ENCODE results near the gene GALR2.

DNA sequence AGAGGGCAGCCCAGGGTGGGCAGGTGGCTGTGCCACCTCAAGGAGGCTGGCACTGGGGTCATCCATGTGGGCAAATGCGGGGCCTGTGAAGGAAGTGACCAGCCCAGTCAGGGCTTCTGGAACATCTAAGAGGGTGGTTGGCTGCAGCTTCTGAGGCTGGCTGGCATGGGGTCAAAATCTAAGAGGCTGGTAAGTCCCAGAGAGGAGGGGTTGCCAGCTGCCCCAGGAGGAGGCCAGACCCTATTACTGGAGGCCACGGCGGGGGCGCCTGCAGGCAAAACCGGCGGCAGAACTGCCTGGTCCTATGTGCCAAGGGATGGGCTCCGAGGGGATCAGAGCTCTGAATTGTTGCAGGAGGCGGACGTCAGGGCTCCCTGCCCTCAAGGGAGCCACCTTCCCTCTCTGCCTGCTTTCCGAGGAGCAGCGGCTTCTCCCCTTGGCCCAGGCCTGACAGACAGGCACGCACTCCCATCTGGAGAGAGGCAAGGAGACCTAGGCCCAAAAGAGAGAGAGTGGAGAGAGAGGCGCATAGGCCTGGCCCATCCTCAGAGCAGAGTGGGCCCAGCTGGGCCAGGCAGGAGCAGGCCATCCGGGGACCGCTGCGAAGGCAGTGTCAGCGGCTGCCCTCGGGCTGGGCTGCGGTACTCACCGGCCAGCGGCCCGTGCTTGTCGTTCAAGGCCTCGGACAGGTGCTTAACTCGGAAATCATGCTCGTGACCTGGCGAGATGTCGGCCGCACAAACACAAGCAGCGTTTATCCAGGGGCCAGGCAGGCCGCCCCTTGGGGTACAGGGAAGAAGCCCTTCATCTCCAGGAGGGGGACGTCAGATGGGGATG, 15.3 kb downstream of the GALR2 start:
- TF ChIP-seq, protein P1, sequence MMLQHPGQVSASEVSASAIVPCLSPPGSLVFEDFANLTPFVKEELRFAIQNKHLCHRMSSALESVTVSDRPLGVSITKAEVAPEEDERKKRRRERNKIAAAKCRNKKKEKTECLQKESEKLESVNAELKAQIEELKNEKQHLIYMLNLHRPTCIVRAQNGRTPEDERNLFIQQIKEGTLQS (IDR thresholded peaks at IDR 0.05; ENCODE audit: borderline replicate concordance, extremely low read depth, low read depth, low read length), result no peak
- TF ChIP-seq TCF12 (IDR thresholded peaks at IDR 0.05; ENCODE audit: low read depth, low read length), result no peak

Measured in GM12878 (cell line).